Sciatic nerve (tissue), 2 donors: ENCODE data around the gene TMUB2. TPM values are rescaled to one million over a fixed set of nuclear protein-coding genes. Genes with fewer than 3 reads are reported as not detected.

Experiments
- ATAC-seq: fragments of 200-7000 bp; cut with Tn5 transposase; one replicate; pipeline ENCODE4 v1.9.1; 2020; ENCODE audit warnings: mild to moderate bottlenecking, moderate library complexity
- DNase-seq: peaks from one replicate; pipeline ENCODE4 v3.0.0-alpha.2; 2020; ENCODE audit warnings: low spot score
- intact Hi-C: fragments of 100-400 bp; cut with DNase I; formaldehyde crosslinking; loops from one replicate; pipeline ENCODE4 v1.14.2; 2022
- total RNA-seq: library from RNA; stranded (reverse); fragmentation: NEBNext Ultra II Directional; extraction: Animal tissue kit (Norgen Biotek cat#: 25700); gene quantifications from one replicate; pipeline ENCODE4 v1.2.1, GENCODE V29; 2021
- donor health status: DM: no; HTN: no; CAD: no.
- donor health status: DM: no; HTN: no; CAD: no.

The TMUB2 gene
- total RNA-seq, 1 donor from 2014 or later: 33.0 TPM

- ATAC-seq: peak; percentile 95
- peak; percentile 99 for DNase-seq
- intact Hi-C loops: no loop called here
These were observed 13.0 kb downstream of the TMUB2 start, which contains the start of gene ATXN7L3 for GRCh38 chr17:44199553-44200477. TSS of gene ATXN7L3 (minus strand) at chr17:44199884. CDS start at chr17:44198070, 1,814 bp downstream.

- no peak for ATAC-seq
- intact Hi-C loops: no loop called here
- DNase-seq: no peak
These were observed 13.8 kb downstream of the TMUB2 start for GRCh38 chr17:44200478-44201155.

DNA sequence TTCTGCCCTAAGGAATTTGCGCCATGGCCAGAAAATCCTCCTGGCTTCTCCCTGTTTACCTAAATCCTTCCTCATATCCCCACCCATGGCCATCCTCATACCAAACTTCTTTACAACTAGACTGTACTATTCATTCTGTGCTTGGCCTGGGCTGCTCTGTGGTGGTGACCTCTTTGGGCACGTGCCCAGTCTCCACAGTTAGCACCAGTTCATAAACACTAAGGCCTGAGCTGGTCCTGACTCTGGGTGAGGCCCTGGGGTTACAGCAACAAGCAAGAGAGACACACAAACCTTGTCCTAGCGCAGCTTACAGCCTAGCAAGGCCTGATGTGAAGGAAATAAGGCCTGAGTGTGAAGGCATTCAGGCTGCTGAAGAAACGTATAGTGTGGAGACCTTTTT, 16.0 kb downstream of the TMUB2 start:
- ATAC-seq (peak; percentile 20), DNase-seq (no peak)
- intact Hi-C loops: no loop called here

- intact Hi-C loops: no loop called here
- ATAC-seq: no peak
- DNase-seq: no peak
These were observed 17.1 kb downstream of the TMUB2 start for GRCh38 chr17:44203731-44204440.

GRCh38 chr17:44204441-44204882, 17.7 kb downstream of the TMUB2 start:
- ATAC-seq (no peak), DNase-seq (no peak)

DNA sequence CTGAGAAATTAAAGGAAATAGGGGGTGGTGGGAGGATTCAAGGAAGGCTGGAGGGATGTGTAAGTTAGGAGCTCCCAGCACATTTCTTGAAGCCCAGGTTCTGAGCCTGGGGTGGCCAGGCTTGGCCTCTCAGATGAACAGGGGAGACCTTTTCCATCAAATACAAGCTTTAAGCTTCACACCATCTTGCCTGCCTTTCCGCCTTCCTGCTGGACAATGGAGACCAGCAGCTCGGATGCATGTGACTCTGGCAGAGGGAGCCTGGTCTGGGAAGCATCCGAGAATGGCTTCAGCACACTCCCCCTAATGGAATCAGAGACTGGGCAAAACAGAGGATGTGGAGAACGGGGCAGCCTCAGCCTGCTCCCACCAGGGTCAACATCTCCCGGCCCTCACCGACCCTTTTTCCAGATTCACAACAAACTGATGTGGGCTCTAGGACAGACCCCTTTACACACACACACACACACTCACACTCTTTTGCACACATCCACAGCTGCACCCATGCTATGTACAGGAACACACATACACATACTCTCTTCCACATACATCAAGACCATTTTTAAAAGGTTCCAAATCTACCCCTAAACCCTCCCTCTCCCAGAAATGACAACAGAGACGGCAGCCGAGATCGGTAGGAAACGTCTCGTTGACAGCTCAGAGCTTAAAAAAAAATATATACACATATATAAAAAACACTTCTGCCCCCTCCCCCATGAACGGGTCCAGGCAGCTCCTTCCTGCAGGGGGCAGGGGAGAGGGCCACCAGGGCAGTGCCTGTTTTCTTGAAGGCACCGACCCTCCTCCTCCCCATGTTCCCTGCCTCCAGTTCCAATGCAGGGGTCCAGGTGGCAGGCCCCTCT, 19.4 kb downstream of the TMUB2 start:
- intact Hi-C loops: no loop called here
- no peak for DNase-seq
- ATAC-seq: no peak

More at GRCh38 chr17:44204441-44204882, 17.7 kb downstream of the TMUB2 start:
- intact Hi-C loops: no loop called here

GRCh38 chr17:44206825-44207155, 20.0 kb downstream of the TMUB2 start:
- DNase-seq (no peak), ATAC-seq (no peak)
- intact Hi-C loops: no loop called here

DNA sequence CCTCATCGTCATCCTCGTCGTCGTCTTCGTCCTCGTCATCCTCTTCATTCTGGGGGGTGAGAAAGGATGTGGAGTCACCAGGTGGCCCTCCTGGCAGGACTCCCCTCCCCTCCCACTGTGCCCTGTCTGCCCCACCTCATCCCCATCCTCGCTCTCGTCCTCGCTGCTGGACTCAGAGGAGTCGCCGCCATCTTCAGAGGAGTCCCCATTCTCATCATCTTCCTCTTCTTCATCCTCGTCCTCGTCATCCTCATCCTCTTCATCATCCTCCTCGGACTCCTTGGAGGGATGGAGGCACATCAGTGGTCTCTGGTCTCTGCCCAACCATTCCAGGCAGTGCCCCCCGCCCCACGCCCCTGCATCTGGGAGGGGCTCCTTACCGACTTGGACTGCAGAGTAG, 20.5 kb downstream of the TMUB2 start:
- DNase-seq (no peak), ATAC-seq (no peak)
- intact Hi-C loops: no loop called here

DNA sequence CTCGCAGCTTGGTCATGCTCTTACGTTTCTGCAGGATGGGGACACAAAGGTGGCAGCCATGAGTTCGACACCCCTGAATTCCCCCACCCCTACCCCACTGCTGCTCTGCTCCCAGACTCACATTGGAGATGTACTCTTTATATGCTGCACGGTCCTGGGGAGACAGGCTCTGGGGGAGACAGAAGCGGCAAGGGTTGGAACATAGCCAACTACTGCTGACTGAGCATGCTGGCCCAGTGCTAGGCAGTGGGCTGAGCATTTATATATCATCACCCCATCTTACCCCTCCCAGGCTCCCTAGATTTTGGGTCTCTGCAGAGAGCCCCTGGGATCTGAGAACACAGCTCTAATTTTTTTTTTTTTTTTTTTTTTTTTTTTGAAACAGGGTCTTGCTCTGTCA, 21.0 kb downstream of the TMUB2 start:
- DNase-seq (no peak), ATAC-seq (no peak)
- intact Hi-C loops: no loop called here

- intact Hi-C loops: loop anchor here (2.0 kb wide), 1 partner anchor 117 kb away; no protein-coding TSS in a partner anchor
These were observed 23.1 kb downstream of the TMUB2 start for GRCh38 chr17:44209786-44210341.

DNA sequence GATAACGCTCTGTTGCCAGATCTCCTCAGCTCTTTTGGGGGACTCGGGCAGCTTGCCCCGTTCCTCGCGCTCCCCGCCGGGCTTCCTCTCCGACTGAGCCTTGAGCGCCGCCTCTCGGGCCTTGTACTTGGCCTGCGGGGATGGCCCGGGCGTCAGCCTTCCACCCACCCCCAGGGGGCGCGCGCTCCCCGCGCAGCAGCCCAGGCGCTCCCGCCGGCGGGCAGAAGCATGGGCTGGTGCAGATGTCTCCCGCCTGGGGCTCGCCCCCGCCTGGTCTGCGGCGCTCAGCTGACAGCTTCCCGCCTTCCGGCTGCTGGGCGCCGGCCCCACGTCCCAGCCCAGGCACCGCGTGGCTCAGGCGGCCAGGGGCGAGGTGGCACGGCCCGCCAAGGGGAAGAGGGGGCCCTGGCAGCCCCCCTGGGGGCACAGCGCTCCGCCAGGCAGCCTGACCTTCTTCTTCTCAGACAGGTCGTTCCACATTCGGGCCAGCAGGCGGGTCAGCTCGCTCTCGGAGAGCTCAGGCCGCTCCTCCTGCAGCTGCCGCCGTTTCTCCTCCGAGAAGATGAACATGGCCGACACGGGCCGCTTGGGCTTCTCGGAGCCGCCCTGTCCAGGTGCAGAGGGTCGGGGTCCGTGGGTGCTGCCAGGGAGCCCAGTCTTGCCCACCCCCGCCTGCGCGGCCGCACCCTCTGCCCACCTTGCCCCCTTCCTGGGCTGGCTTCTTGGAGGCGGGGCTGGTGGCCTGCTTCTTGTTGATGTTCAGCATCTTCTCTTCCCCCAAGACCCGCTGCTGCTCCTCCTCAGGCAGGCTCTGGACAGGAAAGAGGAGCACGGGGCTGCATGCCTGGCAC, 23.8 kb downstream of the TMUB2 start:
- DNase-seq (peak; percentile 92), ATAC-seq (peak; percentile 86)
- intact Hi-C loops: loop anchor here (2.0 kb wide), 1 partner anchor 116 kb away; no protein-coding TSS in a partner anchor

More at GRCh38 chr17:44209786-44210341, 23.1 kb downstream of the TMUB2 start:
- DNase-seq (no peak), ATAC-seq (no peak)

- ATAC-seq: no peak
These were observed 24.8 kb downstream of the TMUB2 start for GRCh38 chr17:44211281-44212265.

DNA sequence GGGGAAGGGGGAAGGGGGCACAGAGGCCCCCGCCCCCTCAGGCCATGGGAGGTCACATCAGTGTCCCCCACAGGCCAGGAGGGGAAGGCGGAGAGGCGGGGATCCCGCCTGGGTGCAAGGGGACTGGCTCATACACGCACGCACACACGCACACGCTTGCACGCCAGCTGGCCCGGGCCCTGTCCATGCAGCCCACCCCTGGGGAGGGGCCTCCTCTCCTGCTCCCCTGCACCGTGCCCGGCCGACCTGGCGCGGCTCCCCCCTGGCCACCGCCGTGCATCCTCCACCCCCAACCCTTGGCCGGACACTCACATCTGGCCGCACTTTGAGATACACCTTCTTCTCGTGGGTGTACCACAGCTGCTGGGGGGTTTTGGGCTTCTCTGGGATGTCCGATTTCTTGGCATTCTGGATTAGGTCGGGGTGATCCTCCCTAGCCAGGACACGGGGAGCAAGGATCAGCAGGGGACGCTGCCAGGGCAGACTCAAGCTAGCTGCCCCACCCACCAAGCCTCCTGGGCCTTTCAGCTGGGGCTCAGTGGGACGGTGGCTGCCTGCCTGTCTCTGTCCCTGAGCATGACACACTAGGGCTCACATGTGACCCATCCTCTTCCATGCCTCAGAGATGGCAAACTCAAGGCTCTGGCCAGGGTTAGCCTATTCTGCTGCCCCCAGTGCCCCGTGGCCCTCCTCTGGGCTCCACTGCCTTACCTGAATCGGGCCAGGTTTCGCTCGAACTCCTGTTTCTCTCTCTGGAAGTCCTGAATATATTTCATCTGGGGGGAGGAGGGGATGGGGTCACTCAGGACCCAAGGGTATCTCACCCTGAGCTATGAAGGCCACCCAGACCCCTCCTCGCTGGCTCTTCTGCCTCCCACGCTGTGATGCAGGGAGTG, 26.0 kb downstream of the TMUB2 start:
- ATAC-seq (no peak), DNase-seq (no peak)
- intact Hi-C loops: no loop called here

More at GRCh38 chr17:44211281-44212265, 24.8 kb downstream of the TMUB2 start:
- no peak for DNase-seq
- intact Hi-C loops: loop anchor here (2.0 kb wide), 1 partner anchor 115 kb away; no protein-coding TSS in a partner anchor

DNA sequence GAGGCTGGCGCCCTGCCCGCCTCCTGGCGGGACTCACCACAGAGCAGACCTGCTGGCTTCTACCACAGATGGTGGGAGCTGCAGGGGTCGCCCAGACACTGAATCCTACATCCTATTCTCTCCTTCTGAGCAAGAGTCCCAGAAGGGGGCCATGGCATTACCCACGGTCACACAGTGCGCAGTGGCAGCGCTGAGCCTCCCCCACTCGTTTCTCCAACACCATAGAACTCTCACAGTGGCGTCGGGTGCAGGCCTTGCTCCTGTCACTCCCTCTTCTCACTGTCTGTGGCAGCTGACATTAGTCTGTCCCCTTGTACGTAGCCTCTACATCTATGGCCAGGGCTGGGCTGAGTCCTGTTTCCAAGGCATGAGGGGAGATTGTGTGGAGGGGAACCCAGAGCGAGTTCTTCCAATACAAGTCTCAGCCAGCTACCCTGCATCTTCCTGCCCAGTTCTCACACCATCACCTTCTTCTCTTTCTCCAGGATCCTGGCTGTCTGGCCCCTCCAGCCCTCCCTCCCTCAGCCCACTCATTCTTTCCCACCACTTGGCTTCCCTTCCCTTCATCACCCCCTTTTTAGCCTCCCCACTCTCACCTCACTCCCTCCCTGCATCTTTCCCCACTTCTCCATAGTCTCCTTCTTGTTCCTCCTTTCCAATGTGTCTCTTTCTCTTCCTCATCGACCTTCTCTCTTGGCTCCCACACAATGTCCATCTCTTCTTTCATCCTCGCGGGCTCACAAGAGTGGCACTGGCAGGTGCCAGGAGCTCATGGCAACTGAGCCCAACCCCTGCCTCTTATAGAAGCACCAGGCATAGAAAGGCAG, 26.8 kb downstream of the TMUB2 start:
- ATAC-seq (no peak), DNase-seq (no peak)
- intact Hi-C loops: no loop called here

DNA sequence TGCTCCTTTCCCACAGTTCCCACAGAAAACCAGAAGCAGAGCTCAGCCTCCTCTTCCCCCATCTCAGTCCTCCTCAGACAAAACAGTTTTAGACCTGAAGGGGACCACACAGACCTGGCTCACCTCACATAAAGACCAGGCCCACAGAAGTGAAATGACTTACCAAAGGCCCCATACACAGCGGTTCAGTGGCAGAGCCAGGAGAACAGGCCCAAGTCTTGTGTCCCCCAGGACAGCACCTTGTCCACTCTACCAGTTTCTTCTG, 27.4 kb downstream of the TMUB2 start:
- intact Hi-C loops: no loop called here
- ATAC-seq (no peak), DNase-seq (no peak)
